ENCODE data around the gene AGFG2. TPM values are rescaled to one million over a fixed set of nuclear protein-coding genes. Genes with fewer than 3 reads are reported as not detected.

AGFG2 gene
- total RNA-seq, 4 donors from 2014 or later = 63.8 to 154 (median 102) TPM

DNA sequence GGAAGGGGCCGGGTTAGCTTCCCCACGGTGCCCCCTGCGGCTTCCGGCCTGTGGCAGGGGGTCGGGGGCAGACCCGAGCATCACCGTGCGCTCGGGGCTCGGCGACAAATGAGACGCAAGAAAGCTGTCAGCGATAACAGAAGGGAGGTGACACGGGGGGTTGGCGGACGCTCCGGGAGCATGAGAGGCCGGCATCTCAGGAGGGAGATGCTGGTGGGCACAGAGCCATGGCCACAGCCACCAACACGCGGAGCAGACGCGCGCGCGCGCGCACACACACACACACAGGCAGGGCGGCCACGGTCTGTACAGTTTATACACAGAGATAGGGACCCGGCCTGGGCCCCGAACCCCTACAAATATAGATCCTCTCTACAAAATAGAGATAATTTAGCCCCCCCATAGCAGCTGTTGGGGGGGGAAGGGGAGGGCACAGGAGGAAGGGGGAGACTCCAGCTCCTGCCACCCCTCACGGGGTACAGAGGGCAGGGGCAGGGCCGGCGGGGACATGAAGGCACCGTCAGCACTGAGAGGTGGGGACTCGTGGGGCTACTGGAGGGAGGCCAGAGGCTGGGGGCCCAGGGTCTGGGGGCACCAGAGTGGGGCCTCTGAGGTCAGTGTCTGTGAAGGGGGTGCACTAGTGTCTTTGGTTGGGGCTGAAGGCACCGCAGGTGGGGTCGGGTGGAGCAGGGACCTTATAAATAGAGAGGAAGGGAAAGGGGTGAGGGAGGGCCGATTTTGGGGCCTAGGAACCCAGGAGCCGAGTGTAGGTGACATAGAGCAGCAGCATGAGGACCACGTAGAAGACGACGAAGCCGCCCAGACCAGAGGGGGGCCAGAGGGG, 35.6 kb downstream of the AGFG2 start:
- TF ChIP-seq CTCF (IDR thresholded peaks at IDR 0.05) (no peak), POLR2AphosphoS5 (IDR thresholded peaks at IDR 0.05) (no peak), EP300 (IDR thresholded peaks at IDR 0.05; ENCODE audit: low read depth) (no peak), POLR2A (IDR thresholded peaks at IDR 0.05) (no peak)
- 91 to 94% methylated on average over 7 to 44 of the region's 44 CpGs for WGBS, 2 donors (ENCODE audit: low coverage in 1 of 2)

DNA sequence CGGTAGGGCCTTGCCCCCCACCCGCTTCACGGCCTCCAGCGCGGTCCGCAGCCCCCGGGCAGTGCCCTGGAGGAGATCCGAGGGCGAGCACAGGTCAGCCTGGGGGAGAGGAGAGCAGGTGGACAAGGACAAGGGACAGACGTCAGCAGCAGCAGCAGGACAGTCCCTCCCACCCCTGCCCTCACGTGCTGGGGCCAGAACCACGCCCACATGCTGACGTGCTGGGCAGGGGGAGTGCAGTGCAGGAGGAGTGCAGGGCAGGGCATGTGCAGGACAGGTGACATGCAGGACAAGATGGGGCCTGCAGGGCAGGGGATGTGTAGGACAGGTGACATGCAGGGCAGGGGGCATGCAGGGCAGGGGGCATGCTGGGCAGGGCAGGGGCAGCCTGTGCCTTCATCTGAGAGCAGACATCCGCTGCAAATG, 36.2 kb downstream of the AGFG2 start:
- 89% methylated on average over 14 of the region's 14 CpGs; no CpG with 5 or more reads in 1 of the 2 donors for WGBS, 2 donors (ENCODE audit: low coverage in 1 of 2)
- in situ Hi-C loops (cut with MboI; ENCODE audit: low pct_ligation_motif_present in 1 of 4, low pct_unique_long_range_greater_than_20kb in 1 of 4, low sequenced_read_pairs in 3 of 4) (loop anchor here in 1 of 4 donors (25.0 kb wide), 1 partner anchor 112 kb away; the partner anchor contains the start of gene GIGYF1), intact Hi-C loops (cut with DNase I; ENCODE audit: low total_unique reads) (no loop called here)
- H3K27ac ChIP-seq = no peak overlapping the region
- no peak for DNase-seq
- no peak for TF ChIP-seq CTCF (IDR thresholded peaks at IDR 0.05)
- TF ChIP-seq POLR2AphosphoS5 (IDR thresholded peaks at IDR 0.05) = no peak
- TF ChIP-seq EP300 (IDR thresholded peaks at IDR 0.05; ENCODE audit: low read depth) = no peak
- TF ChIP-seq POLR2A (IDR thresholded peaks at IDR 0.05) = no peak
- H3K4me1 ChIP-seq = peaks cover 3 to 9% (median 6%) of the 10 kb centered on the region in 4 donors
- no peak overlapping the region for H3K4me3 ChIP-seq
- H3K36me3 ChIP-seq = peaks cover 0 to 36% (median 9%) of the 10 kb centered on the region in 4 donors
- peaks cover 8% of the 10 kb centered on the region for H3K27me3 ChIP-seq
- no peaks in the 10 kb centered on the region for H3K9me3 ChIP-seq

More for the DNA sequence above, 35.6 kb downstream of the AGFG2 start:
- H3K27me3 ChIP-seq = peaks cover 8% of the 10 kb centered on the region
- in situ Hi-C loops (cut with MboI; ENCODE audit: low pct_ligation_motif_present in 1 of 4, low pct_unique_long_range_greater_than_20kb in 1 of 4, low sequenced_read_pairs in 3 of 4) (loop anchor here in 1 of 4 donors (25.0 kb wide), 1 partner anchor 113 kb away; the partner anchor contains the start of gene GIGYF1), intact Hi-C loops (cut with DNase I; ENCODE audit: low total_unique reads) (no loop called here)
- H3K27ac ChIP-seq = no peak overlapping the region
- no peaks in the 10 kb centered on the region for H3K9me3 ChIP-seq
- no peak overlapping the region for H3K4me3 ChIP-seq
- H3K36me3 ChIP-seq = peaks cover 0 to 36% (median 9%) of the 10 kb centered on the region in 4 donors
- H3K4me1 ChIP-seq = peaks cover 9 to 15% (median 13%) of the 10 kb centered on the region in 4 donors
- no peak for DNase-seq

DNA sequence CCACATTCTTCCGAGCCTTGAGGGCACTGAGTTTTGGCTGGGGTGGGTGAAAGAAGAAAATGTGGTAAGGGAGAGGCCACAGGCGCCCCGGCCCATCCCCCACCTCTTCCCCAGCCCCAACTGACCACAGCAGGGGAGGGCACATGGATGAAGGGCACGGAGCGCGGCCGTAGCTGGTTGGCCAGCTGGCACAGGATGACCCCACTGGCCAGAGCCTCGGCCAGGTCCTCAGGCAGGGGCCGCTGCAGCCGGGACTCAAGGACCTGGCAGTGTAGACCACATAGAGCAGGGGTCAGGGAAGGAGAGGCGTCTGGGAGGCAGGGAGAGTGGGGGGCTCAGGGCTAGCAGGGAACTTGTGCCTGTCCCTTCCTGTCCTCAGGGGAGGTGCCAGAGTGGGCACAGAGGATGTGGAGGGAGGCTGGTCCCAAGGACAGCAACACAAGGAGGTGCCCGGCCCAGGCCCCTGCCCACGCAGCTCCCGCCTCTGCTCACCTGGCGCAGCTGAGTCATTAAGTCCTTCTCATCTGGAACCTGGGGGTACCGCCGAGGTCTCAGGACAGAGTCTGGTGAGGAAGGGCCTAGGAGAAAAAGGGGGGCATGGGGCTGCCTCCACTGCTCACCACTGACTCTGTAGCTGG, 36.9 kb downstream of the AGFG2 start:
- H3K9me3 ChIP-seq = no peaks in the 10 kb centered on the region
- DNase-seq = no peak
- intact Hi-C loops (cut with DNase I; ENCODE audit: low total_unique reads) = no loop called here
- WGBS, 2 donors (ENCODE audit: low coverage in 1 of 2) = 92% methylated on average over 17 of the region's 17 CpGs; no CpG with 5 or more reads in 1 of the 2 donors
- H3K4me3 ChIP-seq = no peak overlapping the region
- H3K36me3 ChIP-seq = peaks cover 0 to 37% (median 10%) of the 10 kb centered on the region in 4 donors
- H3K27ac ChIP-seq = no peak overlapping the region
- H3K27me3 ChIP-seq = peaks cover 6% of the 10 kb centered on the region
- in situ Hi-C loops (cut with MboI; ENCODE audit: low pct_ligation_motif_present in 1 of 4, low pct_unique_long_range_greater_than_20kb in 1 of 4, low sequenced_read_pairs in 3 of 4) = loop anchor here in 1 of 4 donors (25.0 kb wide), 1 partner anchor 111 kb away; the partner anchor contains the start of gene GIGYF1
- no peak for TF ChIP-seq CTCF (IDR thresholded peaks at IDR 0.05)
- no peak for TF ChIP-seq POLR2AphosphoS5 (IDR thresholded peaks at IDR 0.05)
- no peak for TF ChIP-seq EP300 (IDR thresholded peaks at IDR 0.05; ENCODE audit: low read depth)
- H3K4me1 ChIP-seq = peaks cover 0 to 4% (median 1%) of the 10 kb centered on the region in 4 donors

Data from transverse colon (tissue), 4 donors.